Immature natural killer cell (primary cell): ENCODE data around the gene TAF13. TPM values are rescaled to one million over a fixed set of nuclear protein-coding genes. Genes with fewer than 3 reads are reported as not detected.

ENCODE experiments used
- DNase-seq, 3 donors: peaks; one replicate each; pipeline ENCODE4 v3.0.0; 2022; ENCODE audit warnings: mixed read lengths in 1 of 3
- H3K27ac Mint-ChIP-seq, 6 donors: one replicate each; pipeline ENCODE4 v1.8.0; 2020; ENCODE audit warnings: mixed read lengths in 6 of 6, mild to moderate bottlenecking in 5 of 6, inconsistent platforms in 4 of 6, moderate library complexity in 3 of 6
- H3K27me3 Mint-ChIP-seq, 3 donors: one replicate each; pipeline ENCODE4 v1.8.0; 2020 to 2021; ENCODE audit warnings: low read depth in 3 of 3, mild to moderate bottlenecking in 3 of 3, mixed read lengths in 3 of 3, moderate library complexity in 3 of 3, inconsistent platforms in 1 of 3
- H3K36me3 Mint-ChIP-seq, 3 donors: one replicate each; pipeline ENCODE4 v1.8.0; 2020; ENCODE audit warnings: mixed read lengths in 3 of 3, inconsistent platforms in 2 of 3, mild to moderate bottlenecking in 2 of 3
- H3K4me1 Mint-ChIP-seq, 2 donors: one replicate each; pipeline ENCODE4 v1.8.0; 2020; ENCODE audit warnings: inconsistent platforms in 2 of 2, mild to moderate bottlenecking in 2 of 2, mixed read lengths in 2 of 2, moderate library complexity in 1 of 2
- H3K4me3 Mint-ChIP-seq, 5 donors: one replicate each; pipeline ENCODE4 v1.8.0; 2020; ENCODE audit warnings: mild to moderate bottlenecking in 5 of 5, mixed read lengths in 5 of 5, inconsistent platforms in 3 of 5, moderate library complexity in 3 of 5
- H3K9me3 Mint-ChIP-seq, 6 donors: one replicate each; pipeline ENCODE4 v1.8.0; 2020; ENCODE audit warnings: mild to moderate bottlenecking in 6 of 6, mixed read lengths in 6 of 6, inconsistent platforms in 4 of 6, moderate library complexity in 3 of 6
- polyA plus RNA-seq, 3 donors: library from polyadenylated mRNA; unstranded; fragments of 300-500 nt; fragmentation: Illumina TruSeq; gene quantifications; one replicate each; pipeline ENCODE4 v1.2.3, GENCODE V29; 2021

Gene TAF13, protein sequence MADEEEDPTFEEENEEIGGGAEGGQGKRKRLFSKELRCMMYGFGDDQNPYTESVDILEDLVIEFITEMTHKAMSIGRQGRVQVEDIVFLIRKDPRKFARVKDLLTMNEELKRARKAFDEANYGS
- 1 to 10 TPM; 2.5 to 3.3 (median 2.7) TPM for polyA plus RNA-seq

DNA sequence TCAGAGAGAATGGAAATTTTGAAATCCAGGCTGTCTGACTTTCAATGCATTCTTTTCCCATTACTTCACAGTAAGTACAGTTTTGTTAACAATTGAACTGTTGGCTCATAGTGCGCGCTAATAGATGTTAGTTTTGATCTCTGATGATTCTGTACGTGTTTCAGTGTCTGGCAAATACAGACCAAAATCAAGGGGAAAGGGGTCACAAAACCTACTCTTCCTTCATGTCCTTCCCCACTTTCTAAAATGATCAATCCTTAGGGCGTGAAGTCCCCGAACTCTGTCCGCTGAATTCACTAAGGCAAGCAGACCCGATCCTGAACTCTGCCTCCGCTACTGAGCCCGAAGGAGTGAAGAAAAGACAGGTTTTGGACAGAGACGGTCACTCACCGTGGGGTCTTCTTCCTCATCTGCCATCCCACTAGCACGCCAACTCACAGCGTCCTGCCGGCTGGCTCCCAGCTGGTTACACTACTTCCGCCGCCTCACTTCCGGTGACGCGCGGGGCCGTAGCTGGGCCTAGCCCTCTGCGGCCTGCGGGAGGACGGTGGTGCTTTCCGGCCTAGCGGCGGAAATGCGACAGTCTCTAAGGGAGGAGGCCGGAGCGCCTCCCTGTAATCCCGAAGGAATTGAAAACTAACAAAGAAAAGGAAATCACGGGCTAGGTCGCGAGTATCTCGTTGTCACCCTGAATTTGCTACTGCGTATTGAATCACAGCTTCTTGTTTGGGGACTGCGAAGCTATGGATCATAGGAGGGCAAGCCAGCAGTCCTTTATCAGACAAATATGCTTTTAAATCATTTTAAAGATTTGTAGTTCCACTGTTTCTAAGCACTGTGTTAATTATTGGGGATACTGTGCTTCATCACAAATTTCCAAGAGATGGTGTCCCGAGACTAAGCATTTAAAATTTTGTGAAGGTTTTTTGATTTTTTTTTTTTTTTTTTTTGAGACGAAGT, at the start of gene TAF13:
TAF13 (minus strand) TSS at position 473 of the 960 bp plus-strand sequence; CDS start at position 417, 56 bp downstream.
- DNase-seq, result peak; percentile 90
- peaks cover 22 to 31% of the 10 kb centered on the region in 2 donors for H3K4me1 Mint-ChIP-seq
- peaks cover 7 to 12% (median 11%) of the 10 kb centered on the region in 3 donors for H3K27me3 Mint-ChIP-seq
- H3K27ac Mint-ChIP-seq, result peak within 1 kb of the TSS; percentile 97 to 100 (median 99)
- H3K36me3 Mint-ChIP-seq, result peaks cover 3% of the 10 kb centered on the region in 3 donors
- peaks cover 0 to 2% (median 0%) of the 10 kb centered on the region in 6 donors for H3K9me3 Mint-ChIP-seq
- H3K4me3 Mint-ChIP-seq, result peak within 1 kb of the TSS; percentile 97 to 100 (median 99)

DNA sequence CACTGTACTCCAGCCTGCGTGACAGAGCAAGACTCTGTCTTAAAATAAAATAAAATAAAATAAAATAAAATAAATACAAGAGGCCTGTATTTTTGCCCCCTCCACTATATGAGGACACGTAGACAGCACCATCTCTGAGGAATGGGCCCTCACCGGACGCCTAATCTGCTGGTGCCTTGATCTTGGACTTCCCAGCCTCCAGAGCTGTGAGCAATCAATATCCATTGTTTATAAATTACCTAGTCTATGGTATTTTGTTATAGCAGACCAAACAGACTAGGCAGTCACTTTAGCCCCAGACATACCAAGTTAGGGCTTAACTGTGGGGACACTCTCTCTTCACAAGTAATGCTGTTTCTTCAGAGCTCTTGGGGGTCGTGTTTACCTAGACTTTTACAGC, 44.6 kb upstream of the TAF13 start:
- Mint-ChIP-seq H3K27me3 (peaks cover 0 to 7% (median 0%) of the 10 kb centered on the region in 3 donors), H3K4me1 (no peaks in the 10 kb centered on the region), H3K36me3 (no peaks in the 10 kb centered on the region), H3K27ac (no peak overlapping the region), H3K9me3 (no peaks in the 10 kb centered on the region), H3K4me3 (no peak overlapping the region)
- no peak for DNase-seq

DNA sequence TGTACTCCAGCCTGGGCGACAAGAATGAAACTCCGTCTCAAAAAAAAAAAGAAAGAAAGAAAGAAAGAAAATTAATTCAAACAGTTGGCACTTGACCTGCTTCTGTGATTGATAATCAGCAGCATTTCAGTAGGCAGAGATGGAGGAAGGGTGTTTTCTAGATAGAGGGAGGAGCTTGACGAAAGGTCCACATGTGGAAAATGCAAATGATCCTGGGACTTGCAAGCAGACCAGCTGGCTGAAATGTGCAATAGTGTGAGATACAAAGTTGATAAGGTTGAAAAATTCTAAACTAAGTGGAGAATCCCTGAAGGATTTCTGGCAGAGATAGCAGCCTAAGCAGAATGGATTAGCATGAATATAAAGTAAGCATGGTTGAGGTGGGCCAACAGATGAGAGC, 42.3 kb upstream of the TAF13 start:
- peaks cover 17 to 18% of the 10 kb centered on the region in 2 donors for H3K4me1 Mint-ChIP-seq
- H3K9me3 Mint-ChIP-seq, result peaks cover 0 to 1% (median 0%) of the 10 kb centered on the region in 6 donors
- H3K4me3 Mint-ChIP-seq, result no peak overlapping the region
- H3K27me3 Mint-ChIP-seq, result peaks cover 9 to 21% (median 18%) of the 10 kb centered on the region in 3 donors
- no peak for DNase-seq
- H3K36me3 Mint-ChIP-seq, result no peaks in the 10 kb centered on the region
- no peak overlapping the region for H3K27ac Mint-ChIP-seq

DNA sequence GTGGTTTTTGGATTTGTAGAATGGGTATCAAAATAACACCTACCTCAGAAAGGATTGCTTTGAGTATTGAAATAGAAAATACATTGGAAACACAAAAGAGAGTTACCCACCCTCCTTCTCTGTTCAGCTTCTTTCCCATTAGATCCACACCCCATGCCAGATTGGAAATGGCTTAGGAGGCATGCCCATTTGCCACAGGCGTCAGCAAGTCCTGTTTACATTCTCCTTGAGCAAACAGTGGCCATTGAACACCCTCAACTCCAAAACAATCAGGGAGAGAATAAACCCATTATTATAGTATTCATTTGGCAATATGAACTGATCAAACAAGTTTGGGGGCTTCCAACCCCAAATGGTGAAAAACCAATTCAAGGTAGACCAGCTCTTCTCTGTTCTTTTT, 40.5 kb upstream of the TAF13 start:
- Mint-ChIP-seq H3K27me3 (peaks cover 17 to 31% (median 28%) of the 10 kb centered on the region in 3 donors), H3K4me1 (peaks cover 26 to 29% of the 10 kb centered on the region in 2 donors), H3K36me3 (no peaks in the 10 kb centered on the region), H3K9me3 (peaks cover 0 to 2% (median 0%) of the 10 kb centered on the region in 6 donors), H3K27ac (no peak overlapping the region), H3K4me3 (no peak overlapping the region)
- DNase-seq, result no peak

DNA sequence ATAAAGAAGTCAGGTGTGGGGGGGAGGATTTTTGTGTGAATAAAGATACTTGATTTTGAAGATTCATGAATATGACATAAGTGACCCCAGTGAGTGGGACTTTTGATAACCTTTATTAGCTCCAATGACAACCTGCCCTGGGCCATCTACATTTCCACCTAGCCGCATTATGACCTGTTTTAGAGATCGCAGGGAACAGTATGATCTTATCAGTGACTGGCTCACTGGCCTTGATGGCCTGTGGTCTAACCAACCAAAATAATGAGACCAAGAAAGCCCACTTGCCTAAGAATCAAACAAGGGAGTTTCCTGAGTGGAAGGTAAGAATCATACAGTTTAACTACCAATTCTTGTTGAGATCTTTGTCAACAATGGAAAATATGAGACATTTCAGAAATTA, 39.9 kb upstream of the TAF13 start:
- Mint-ChIP-seq H3K36me3 (no peaks in the 10 kb centered on the region), H3K9me3 (peaks cover 0 to 2% (median 0%) of the 10 kb centered on the region in 6 donors), H3K27ac (no peak overlapping the region), H3K4me3 (no peak overlapping the region), H3K27me3 (peaks cover 17 to 35% (median 28%) of the 10 kb centered on the region in 3 donors), H3K4me1 (peaks cover 26 to 29% of the 10 kb centered on the region in 2 donors)
- DNase-seq, result no peak

DNA sequence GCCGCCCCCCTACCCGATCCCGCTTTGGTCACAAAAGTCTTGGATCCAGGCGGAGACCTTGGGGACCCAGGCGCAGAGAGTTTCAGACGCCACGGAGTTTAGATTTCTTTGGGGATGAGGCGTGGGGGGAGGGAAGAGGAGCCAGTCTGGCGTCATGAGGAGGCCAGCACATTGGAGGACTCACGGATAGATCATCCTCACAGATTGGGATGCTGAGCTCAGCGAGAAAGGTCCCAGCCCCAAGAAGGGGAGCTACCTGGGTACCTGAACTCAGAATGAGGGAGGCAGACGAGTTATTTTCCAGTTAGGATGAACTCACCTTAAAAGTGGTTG, 38.5 kb upstream of the TAF13 start:
- Mint-ChIP-seq H3K27ac (peak overlapping the region in 3 of 6 donors; percentile 4 to 73 (median 50)), H3K4me1 (peaks cover 26 to 29% of the 10 kb centered on the region in 2 donors), H3K9me3 (peaks cover 0 to 2% (median 0%) of the 10 kb centered on the region in 6 donors), H3K4me3 (peak overlapping the region; percentile 57 to 93 (median 84)), H3K36me3 (no peaks in the 10 kb centered on the region), H3K27me3 (peaks cover 17 to 47% (median 28%) of the 10 kb centered on the region in 3 donors)
- no peak for DNase-seq

DNA sequence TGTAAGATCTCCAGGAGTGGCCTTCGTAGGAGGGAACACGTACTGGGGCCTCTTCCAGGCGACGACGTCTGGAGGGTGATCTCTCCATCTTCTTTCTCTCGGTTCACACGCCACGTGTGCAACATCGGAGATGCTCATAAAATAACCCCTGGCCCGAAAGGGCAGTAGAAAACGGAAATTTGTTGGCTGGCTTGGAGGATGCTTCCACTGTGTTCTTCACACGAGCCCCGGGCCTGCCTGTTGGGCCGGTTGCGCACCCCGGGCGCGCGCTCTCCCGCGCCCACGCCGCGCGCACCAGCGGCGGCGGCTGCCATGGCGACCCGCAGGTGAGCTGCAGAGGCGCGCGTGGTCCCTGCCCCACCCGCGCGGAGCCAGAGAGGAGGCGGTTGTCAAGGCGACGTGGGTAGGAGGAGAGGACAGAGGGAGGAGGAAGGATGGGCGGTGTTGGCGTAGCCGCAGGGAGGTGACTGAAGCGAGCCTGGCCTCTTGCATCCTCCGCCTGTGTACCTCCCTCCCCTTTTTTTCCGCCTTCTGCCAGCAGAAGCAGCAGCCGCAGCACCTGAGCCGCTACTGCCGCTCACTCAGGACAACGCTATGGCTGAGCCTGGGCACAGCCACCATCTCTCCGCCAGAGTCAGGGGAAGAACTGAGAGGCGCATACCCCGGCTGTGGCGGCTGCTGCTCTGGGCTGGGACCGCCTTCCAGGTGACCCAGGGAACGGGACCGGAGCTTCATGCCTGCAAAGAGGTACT, 38.0 kb upstream of the TAF13 start, which contains the start of gene ELAPOR1:
ELAPOR1 (plus strand) TSS at position 526 of the 752 bp plus-strand sequence; CDS start at position 595, 69 bp downstream.
- DNase-seq, result peak; percentile 73 to 77 (median 77)
- Mint-ChIP-seq H3K4me1 (peaks cover 26 to 29% of the 10 kb centered on the region in 2 donors), H3K27me3 (peaks cover 17 to 47% (median 28%) of the 10 kb centered on the region in 3 donors), H3K27ac (peak within 1 kb of the TSS; percentile 73 to 90 (median 85)), H3K9me3 (peaks cover 0 to 2% (median 0%) of the 10 kb centered on the region in 6 donors), H3K4me3 (peak within 1 kb of the TSS; percentile 84 to 93 (median 87)), H3K36me3 (no peaks in the 10 kb centered on the region)

DNA sequence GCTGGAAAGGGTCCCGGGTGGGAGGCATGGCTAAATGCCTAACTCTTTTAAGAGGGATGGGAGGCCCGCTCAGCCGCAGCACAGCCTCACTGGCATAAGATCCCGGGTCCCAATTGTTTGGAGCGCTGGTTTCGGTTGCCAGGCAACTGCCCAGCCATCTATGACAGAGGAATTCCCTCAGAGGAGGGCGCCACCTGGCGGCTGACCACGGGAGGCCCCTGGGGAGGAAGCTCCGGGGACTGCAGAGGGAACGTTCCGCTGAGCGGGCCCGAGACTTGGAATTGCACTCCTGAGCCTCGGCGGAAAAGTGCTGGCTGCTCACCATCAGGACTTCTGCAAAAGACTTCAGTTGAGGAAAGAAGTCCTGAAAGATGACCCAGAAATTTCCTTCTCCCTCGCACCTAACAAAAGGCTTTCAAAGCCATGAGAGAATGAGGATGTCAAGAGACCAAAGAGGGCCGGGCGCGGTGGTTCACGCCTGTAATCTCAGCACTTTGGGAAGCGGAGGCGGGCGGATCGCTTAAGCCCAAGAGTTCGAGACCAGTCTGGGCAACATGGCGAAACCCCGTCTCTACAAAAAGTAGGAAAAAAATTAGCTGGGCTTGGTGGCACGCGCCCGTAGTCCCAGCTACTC, 37.0 kb upstream of the TAF13 start:
- Mint-ChIP-seq H3K27me3 (peaks cover 18 to 47% (median 23%) of the 10 kb centered on the region in 3 donors), H3K36me3 (no peaks in the 10 kb centered on the region), H3K4me3 (peak overlapping the region; percentile 84 to 93 (median 87)), H3K4me1 (peaks cover 26 to 29% of the 10 kb centered on the region in 2 donors), H3K27ac (peak overlapping the region; percentile 73 to 90 (median 85)), H3K9me3 (peaks cover 0 to 2% (median 0%) of the 10 kb centered on the region in 6 donors)
- peak; percentile 85 to 86 (median 85) for DNase-seq

DNA sequence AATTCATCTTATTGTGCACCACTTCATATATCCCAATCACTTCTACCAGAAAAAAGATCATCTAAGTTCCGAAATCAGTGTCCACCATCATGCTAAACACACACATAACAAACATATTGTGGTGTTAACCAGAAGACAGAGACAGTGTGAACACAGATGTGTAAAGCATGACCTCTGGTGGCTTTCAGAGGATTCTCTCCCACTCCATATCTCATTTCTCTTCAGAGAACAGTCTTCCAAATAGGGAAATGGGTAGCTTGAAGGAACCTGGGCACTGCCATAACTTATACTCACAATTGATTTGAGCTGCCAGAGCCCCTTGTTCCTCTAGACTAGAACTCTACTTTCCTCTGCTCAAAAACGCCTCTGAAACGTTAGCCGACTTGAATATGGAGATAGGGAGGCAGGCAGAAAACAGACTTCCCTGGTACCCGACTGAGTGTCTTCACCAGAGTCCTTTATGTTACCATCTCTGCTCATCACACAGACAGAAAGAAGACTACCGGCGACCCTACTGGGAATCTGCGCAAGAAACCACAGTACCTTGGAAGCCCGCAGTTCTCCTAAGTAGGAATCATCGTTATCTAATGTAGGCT, 36.4 kb upstream of the TAF13 start:
- DNase-seq, result peak; percentile 9 to 14 (median 14)
- Mint-ChIP-seq H3K27ac (peak overlapping the region; percentile 73 to 90 (median 85)), H3K4me1 (peaks cover 26 to 29% of the 10 kb centered on the region in 2 donors), H3K4me3 (peak overlapping the region; percentile 84 to 93 (median 87)), H3K36me3 (no peaks in the 10 kb centered on the region), H3K9me3 (peaks cover 0 to 2% (median 0%) of the 10 kb centered on the region in 6 donors), H3K27me3 (peaks cover 21 to 47% (median 21%) of the 10 kb centered on the region in 3 donors)

DNA sequence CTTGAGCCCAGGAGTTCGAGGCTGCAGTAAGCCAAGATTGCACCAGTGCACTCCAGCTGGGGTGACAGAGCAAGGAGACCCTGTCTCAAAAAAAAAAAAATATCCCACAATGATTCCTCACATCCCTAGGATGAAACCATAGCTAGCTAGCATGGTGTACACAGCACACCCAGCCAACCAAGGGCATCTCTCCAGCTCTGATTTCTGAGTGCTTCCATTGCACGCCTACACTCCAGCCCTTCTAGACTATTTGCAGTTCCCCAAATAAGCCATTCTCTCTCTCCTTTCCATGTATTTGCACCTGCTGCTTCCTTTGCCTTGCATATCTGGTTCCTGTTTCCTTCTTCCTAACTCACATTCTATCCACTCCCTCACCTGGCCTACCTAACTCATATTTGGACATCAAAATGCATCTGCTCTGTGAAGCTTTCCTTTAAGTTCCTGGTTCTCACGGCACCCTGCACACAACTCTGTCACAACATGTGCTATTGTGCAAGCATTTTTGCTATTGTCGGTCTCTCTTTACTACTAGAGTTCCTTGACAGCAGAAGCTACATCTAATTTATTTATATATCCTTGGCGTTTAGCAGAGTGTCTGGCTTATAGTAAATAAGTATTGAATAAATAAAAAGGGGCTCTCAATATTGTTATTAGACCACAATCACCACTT, 35.7 kb upstream of the TAF13 start:
- H3K9me3 Mint-ChIP-seq, result peaks cover 0 to 2% (median 0%) of the 10 kb centered on the region in 6 donors
- peaks cover 26 to 29% of the 10 kb centered on the region in 2 donors for H3K4me1 Mint-ChIP-seq
- H3K27me3 Mint-ChIP-seq, result peaks cover 21 to 47% (median 21%) of the 10 kb centered on the region in 3 donors
- peak overlapping the region in 1 of 5 donors; percentile 5 for H3K4me3 Mint-ChIP-seq
- no peak for DNase-seq
- peak overlapping the region in 4 of 6 donors; percentile 6 to 90 (median 81) for H3K27ac Mint-ChIP-seq
- no peaks in the 10 kb centered on the region for H3K36me3 Mint-ChIP-seq

DNA sequence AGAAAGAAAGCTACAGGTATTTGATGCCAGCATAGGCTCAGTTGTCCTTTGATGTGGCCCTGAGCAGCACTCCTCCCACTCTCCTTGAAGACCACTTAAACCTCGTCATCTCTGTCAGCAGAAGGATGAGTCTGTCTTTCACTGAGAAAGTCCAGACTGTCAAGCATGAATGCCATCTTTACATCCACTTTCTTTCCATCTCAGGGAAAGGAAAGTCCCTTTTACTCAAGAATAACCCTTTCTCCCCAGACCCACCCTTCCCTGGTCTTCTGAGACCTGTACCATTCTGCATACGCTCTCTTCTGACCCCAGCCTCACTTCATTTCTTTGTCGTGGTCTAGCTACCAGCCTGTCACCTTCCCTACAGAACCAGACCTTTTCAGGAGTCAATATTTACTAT, 34.1 kb upstream of the TAF13 start:
- peaks cover 0 to 2% (median 0%) of the 10 kb centered on the region in 6 donors for H3K9me3 Mint-ChIP-seq
- DNase-seq, result no peak
- H3K4me3 Mint-ChIP-seq, result no peak overlapping the region
- no peaks in the 10 kb centered on the region for H3K36me3 Mint-ChIP-seq
- peaks cover 20 to 45% (median 21%) of the 10 kb centered on the region in 3 donors for H3K27me3 Mint-ChIP-seq
- peaks cover 25 to 29% of the 10 kb centered on the region in 2 donors for H3K4me1 Mint-ChIP-seq
- H3K27ac Mint-ChIP-seq, result no peak overlapping the region

DNA sequence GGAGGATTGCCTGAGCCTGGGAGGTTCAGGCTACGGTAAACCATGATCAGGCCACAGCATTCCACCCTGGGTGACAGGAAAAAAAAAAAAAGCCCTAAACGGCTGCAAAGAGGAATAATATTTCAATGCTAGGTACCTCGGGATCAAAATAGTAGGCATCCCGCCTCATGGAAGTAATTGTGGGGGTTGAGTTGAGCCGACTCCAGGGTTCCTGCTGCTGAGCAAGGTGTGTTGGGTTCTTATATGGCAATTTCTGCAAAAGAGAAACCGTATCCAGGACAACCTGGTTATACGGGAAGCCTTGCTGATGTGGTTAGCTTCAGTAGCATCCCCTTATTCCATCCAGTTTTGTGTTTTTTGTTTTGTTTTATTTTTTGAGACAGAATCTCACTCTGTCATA, 32.0 kb upstream of the TAF13 start:
- no peak for DNase-seq
- no peaks in the 10 kb centered on the region for H3K36me3 Mint-ChIP-seq
- peaks cover 8 to 9% of the 10 kb centered on the region in 2 donors for H3K4me1 Mint-ChIP-seq
- H3K4me3 Mint-ChIP-seq, result no peak overlapping the region
- no peaks in the 10 kb centered on the region for H3K9me3 Mint-ChIP-seq
- peaks cover 4 to 26% (median 9%) of the 10 kb centered on the region in 3 donors for H3K27me3 Mint-ChIP-seq
- no peak overlapping the region for H3K27ac Mint-ChIP-seq
